ENCODE data around the gene STK40.

STK40 gene

DNA sequence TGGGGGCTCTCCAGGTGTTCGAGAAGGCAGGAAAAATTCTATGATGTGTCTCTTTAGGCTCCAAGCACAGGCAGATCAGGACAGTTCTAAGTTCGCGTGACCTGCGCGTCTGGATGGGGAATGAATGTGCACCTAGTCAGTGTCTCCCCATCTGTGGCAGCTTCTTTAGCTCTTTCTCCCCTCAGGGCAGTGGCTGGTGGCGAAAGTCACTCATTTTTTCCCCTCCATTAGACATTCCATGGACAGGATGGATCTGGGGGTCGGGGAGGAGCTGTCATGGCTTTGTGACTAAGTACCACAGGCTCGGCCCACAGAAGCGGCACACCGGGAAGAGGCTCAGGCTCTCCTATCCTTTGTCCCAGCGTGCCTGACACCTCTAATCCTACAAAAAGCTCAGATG is 31.2 kb downstream of the STK40 start:
- no peaks in the 10 kb centered on the region for H3F3A ChIP-seq (ENCODE audit: control insufficient read depth, insufficient read depth)
- peaks cover 91% of the 10 kb centered on the region for H3K36me3 ChIP-seq (ENCODE audit: control insufficient read depth, low read length)
- H3K9me3 ChIP-seq (ENCODE audit: control insufficient read depth, insufficient read depth, low read length) = no peaks in the 10 kb centered on the region
- H3K9me2 ChIP-seq (replicated peaks; ENCODE audit: control insufficient read depth, low read length) = no peaks in the 10 kb centered on the region
- no peak for TF ChIP-seq EZH2phosphoT487 (IDR thresholded peaks at IDR 0.05; ENCODE audit: borderline replicate concordance, low read length)
- TF ChIP-seq, protein P1, sequence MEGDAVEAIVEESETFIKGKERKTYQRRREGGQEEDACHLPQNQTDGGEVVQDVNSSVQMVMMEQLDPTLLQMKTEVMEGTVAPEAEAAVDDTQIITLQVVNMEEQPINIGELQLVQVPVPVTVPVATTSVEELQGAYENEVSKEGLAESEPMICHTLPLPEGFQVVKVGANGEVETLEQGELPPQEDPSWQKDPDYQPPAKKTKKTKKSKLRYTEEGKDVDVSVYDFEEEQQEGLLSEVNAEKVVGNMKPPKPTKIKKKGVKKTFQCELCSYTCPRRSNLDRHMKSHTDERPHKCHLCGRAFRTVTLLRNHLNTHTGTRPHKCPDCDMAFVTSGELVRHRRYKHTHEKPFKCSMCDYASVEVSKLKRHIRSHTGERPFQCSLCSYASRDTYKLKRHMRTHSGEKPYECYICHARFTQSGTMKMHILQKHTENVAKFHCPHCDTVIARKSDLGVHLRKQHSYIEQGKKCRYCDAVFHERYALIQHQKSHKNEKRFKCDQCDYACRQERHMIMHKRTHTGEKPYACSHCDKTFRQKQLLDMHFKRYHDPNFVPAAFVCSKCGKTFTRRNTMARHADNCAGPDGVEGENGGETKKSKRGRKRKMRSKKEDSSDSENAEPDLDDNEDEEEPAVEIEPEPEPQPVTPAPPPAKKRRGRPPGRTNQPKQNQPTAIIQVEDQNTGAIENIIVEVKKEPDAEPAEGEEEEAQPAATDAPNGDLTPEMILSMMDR (IDR thresholded peaks at IDR 0.05; ENCODE audit: low read depth, low read length, poor library complexity, severe bottlenecking) = no peak
- peaks cover 3% of the 10 kb centered on the region for H3K79me2 ChIP-seq (ENCODE audit: control insufficient read depth, low read length)
- no peak overlapping the region for H3K27ac ChIP-seq (ENCODE audit: low read depth, low read length)
- peaks cover 2% of the 10 kb centered on the region for H3K4me1 ChIP-seq (ENCODE audit: control insufficient read depth, low read length)
- no peaks in the 10 kb centered on the region for H3K27me3 ChIP-seq (ENCODE audit: control insufficient read depth, low read length)
- no peak overlapping the region for H3K4me2 ChIP-seq (ENCODE audit: low read length)
- no peak overlapping the region for H3K4me3 ChIP-seq (ENCODE audit: low read length)
- no peaks in the 10 kb centered on the region for H4K20me1 ChIP-seq (ENCODE audit: control insufficient read depth, insufficient read depth, low read depth, low read length)

DNA sequence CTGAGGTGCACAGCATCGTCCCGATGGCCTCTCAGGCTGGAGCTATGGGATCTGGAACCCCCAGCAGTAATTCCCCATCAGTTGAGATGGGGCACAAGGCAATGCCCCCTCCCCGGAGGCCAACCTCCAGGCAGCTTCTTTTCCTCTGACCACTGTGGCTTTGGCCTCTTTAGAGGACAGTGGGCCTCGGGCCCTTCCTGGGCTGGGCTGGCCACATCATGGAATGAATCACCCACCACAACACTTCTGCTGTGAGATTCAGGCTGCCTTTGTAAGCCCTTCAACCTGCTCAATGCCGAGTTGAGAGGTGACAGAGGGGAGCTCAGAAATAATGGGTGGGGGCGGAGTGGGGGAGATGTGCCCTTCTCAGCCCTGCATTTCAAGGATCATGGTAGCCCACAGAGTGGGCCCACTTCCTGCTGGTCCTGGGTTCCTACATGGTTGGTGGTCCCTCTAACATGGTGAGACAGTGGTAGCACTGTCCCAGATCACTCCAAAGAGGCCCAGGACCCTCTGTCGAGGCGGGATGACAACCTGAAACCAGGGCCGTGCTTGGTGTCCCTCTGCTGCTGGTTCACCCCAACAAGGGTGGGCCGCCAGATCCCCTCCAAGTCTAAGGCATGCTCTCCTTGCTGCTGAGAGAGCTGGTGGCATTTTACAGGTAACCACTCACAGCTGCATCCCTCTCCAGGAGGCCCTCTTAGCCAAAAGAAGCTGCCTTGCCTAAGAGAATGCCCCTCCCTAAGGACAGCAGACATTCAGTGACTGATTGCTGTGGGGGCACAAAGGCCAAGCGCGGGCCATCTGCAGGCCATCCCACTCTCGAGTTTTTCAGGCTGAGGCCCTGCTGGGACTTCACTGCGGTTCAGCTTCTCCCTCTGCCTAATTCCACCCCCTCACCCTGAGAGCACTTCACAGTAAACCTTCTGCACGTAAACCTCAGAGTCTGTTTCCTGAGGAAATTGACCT is 32.5 kb downstream of the STK40 start:
- no peaks in the 10 kb centered on the region for H3F3A ChIP-seq (ENCODE audit: control insufficient read depth, insufficient read depth)
- TF ChIP-seq, protein P1 (IDR thresholded peaks at IDR 0.05; ENCODE audit: low read depth, low read length, poor library complexity, severe bottlenecking) = no peak
- no peak for TF ChIP-seq EZH2phosphoT487 (IDR thresholded peaks at IDR 0.05; ENCODE audit: borderline replicate concordance, low read length)
- H3K27ac ChIP-seq (ENCODE audit: low read depth, low read length) = no peak overlapping the region

DNA sequence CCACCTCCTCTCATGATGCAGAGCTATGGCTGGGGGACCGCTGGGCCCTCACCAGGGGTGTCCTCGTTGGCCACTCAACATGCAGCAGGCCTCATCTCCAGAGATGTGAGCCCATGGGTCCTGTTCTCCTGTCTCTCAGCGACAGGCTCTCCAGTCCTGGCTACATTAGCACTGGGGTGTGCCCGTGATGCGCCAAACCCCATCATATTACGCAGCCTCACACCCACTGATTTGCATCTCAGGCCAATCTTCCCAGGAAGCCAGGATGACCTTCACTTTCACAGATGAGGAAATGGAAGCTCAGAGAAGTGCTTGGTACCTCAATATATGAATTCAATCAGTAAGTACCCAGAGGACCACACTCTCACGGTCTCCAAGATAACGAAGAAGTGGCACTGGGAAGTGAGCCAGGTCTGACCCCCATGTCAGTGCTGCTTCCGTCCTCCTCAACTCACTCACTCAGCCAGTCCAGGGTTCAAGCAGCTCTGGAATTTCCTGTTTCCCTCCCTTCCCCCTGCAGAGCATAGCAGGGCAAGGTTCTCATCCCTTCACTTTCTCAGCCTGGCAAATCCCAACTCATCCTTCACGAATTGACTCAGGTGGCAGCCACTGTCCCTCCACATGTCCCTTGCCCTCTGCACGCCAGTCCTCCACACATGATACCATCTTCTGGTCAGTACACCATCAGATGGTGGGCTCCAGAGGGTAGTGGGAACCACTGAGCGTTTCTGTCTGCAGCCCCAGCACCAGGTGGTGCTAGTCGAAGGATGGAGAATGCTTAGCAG is 33.4 kb downstream of the STK40 start:
- Histone ChIP-seq H3K4me2 (ENCODE audit: low read length) (no peak overlapping the region), H3K27me3 (ENCODE audit: control insufficient read depth, low read length) (no peaks in the 10 kb centered on the region)

More for the DNA sequence above, 32.5 kb downstream of the STK40 start:
- Histone ChIP-seq H3K4me3 (ENCODE audit: low read length) (no peak overlapping the region), H3K79me2 (ENCODE audit: control insufficient read depth, low read length) (no peaks in the 10 kb centered on the region), H3K9me3 (ENCODE audit: control insufficient read depth, insufficient read depth, low read length) (no peaks in the 10 kb centered on the region), H3K4me1 (ENCODE audit: control insufficient read depth, low read length) (no peaks in the 10 kb centered on the region), H3K4me2 (ENCODE audit: low read length) (no peak overlapping the region), H4K20me1 (ENCODE audit: control insufficient read depth, insufficient read depth, low read depth, low read length) (no peaks in the 10 kb centered on the region), H3K36me3 (ENCODE audit: control insufficient read depth, low read length) (peaks cover 91% of the 10 kb centered on the region), H3K9me2 (replicated peaks; ENCODE audit: control insufficient read depth, low read length) (no peaks in the 10 kb centered on the region), H3K27me3 (ENCODE audit: control insufficient read depth, low read length) (no peaks in the 10 kb centered on the region)

More for the DNA sequence above, 33.4 kb downstream of the STK40 start:
- H3K4me1 ChIP-seq (ENCODE audit: control insufficient read depth, low read length) = no peaks in the 10 kb centered on the region
- TF ChIP-seq EZH2phosphoT487 (IDR thresholded peaks at IDR 0.05; ENCODE audit: borderline replicate concordance, low read length) = no peak
- TF ChIP-seq, protein P1 (IDR thresholded peaks at IDR 0.05; ENCODE audit: low read depth, low read length, poor library complexity, severe bottlenecking) = no peak
- no peaks in the 10 kb centered on the region for H3K9me2 ChIP-seq (replicated peaks; ENCODE audit: control insufficient read depth, low read length)
- no peak overlapping the region for H3K27ac ChIP-seq (ENCODE audit: low read depth, low read length)
- no peaks in the 10 kb centered on the region for H3K79me2 ChIP-seq (ENCODE audit: control insufficient read depth, low read length)
- H4K20me1 ChIP-seq (ENCODE audit: control insufficient read depth, insufficient read depth, low read depth, low read length) = no peaks in the 10 kb centered on the region
- H3F3A ChIP-seq (ENCODE audit: control insufficient read depth, insufficient read depth) = no peaks in the 10 kb centered on the region
- peaks cover 89% of the 10 kb centered on the region for H3K36me3 ChIP-seq (ENCODE audit: control insufficient read depth, low read length)
- H3K9me3 ChIP-seq (ENCODE audit: control insufficient read depth, insufficient read depth, low read length) = no peaks in the 10 kb centered on the region
- H3K4me3 ChIP-seq (ENCODE audit: low read length) = no peak overlapping the region

Measured in DOHH2 (cell line).